Gastroesophageal sphincter (tissue), 3 donors: Measurements from ENCODE around the gene ZRANB3.

ENCODE experiments used
- EP300 ChIP-seq: sonication (generic); formaldehyde crosslinking; IDR thresholded peaks from one replicate; pipeline ENCODE4 v1.6.1; 2017; ENCODE audit warnings: antibody characterized with exemption, mild to moderate bottlenecking
- TF ChIP-seq, protein P1 (sequence below), 4 experiments: fragments of 200-600 bp in 2 of 4; fragments of 450-650 bp in 2 of 4; sonication (generic) in 1 of 4; IDR thresholded peaks; one replicate each; pipeline ENCODE4 v1.5.1; 2017 to 2019; ENCODE audit warnings: antibody characterized with exemption in 4 of 4, mild to moderate bottlenecking in 2 of 4, moderate library complexity in 2 of 4

DNA sequence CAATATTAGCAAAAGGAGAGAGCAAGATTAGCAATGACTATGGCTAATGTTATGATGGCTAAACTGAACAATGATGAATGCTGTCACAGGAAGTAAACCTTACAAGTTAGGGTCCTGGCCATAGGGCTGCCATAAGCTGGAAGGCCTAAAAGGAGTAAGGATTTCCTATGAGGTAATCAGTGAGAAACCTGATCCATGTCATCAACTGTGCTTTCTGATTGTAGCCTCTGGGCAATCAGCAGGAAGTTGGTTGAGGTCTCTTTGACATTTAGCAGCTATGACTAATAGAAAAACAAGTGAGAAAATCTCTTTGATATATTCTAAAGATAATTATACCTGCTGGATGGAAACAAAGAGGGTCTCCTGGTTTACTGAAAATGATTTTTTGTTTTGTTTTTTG lies 285.9 kb downstream of the ZRANB3 start:
- TF ChIP-seq, protein P1, sequence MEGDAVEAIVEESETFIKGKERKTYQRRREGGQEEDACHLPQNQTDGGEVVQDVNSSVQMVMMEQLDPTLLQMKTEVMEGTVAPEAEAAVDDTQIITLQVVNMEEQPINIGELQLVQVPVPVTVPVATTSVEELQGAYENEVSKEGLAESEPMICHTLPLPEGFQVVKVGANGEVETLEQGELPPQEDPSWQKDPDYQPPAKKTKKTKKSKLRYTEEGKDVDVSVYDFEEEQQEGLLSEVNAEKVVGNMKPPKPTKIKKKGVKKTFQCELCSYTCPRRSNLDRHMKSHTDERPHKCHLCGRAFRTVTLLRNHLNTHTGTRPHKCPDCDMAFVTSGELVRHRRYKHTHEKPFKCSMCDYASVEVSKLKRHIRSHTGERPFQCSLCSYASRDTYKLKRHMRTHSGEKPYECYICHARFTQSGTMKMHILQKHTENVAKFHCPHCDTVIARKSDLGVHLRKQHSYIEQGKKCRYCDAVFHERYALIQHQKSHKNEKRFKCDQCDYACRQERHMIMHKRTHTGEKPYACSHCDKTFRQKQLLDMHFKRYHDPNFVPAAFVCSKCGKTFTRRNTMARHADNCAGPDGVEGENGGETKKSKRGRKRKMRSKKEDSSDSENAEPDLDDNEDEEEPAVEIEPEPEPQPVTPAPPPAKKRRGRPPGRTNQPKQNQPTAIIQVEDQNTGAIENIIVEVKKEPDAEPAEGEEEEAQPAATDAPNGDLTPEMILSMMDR (IDR thresholded peaks at IDR 0.05) = no peak
- no peak for TF ChIP-seq EP300
